Adrenal gland (tissue), 5 donors: Measurements from ENCODE around the gene TRIM63.

ENCODE experiments used
- POLR2A ChIP-seq, 2 donors: fragments of 450-650 bp; IDR thresholded peaks; one replicate each; pipeline ENCODE4 v1.6.1; 2017; ENCODE audit warnings: antibody characterized with exemption in 2 of 2, mild to moderate bottlenecking in 2 of 2, moderate library complexity in 1 of 2
- TF ChIP-seq, protein P1 (sequence below), 6 experiments: fragments of 450-650 bp in 4 of 6; fragments of 200-600 bp in 2 of 6; sonication (generic) in 1 of 6; IDR thresholded peaks; 1 replicate in 5 of 6; 2 replicates in 1 of 6; pipeline versions ENCODE4 v1.5.1 to v1.8.0; 2016 to 2021; ENCODE audit warnings: antibody characterized with exemption in 6 of 6, mild to moderate bottlenecking in 2 of 6, moderate library complexity in 1 of 6
- donor health status: DM: no; HTN: no; CAD: no.

DNA sequence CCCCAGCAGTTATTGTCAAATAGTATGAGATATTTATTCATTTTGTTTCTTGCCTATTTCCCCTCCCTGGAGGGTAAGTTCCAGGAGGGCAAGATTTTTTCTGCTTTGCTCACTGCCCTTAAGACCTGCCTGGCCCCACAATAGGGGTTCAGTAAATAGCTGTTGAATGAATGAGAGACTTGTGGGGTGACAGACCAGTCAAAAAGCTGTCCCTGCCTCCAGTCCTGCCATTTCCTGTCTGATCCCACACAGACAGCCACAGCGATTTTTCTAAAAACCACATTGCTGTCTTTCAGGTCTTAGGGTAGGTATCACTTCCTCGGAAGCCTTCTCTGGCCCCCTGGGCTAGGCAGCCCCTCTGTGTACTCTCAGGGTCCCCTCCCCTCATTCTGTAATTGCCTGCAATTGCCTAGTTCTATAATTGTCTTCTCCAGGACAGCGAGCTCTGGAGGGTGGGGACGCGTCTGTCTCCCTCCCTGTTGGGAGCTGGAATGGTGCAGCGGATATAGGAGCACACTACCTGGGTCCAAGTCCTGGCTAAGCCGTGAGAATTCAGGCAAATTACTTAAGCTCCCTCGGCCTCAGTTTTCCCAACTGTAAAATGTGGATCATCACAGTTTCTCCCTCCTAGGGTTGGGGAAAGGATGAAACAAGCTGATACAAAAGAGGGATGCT lies 47.7 kb downstream of the TRIM63 start:
- TF ChIP-seq, protein P1, sequence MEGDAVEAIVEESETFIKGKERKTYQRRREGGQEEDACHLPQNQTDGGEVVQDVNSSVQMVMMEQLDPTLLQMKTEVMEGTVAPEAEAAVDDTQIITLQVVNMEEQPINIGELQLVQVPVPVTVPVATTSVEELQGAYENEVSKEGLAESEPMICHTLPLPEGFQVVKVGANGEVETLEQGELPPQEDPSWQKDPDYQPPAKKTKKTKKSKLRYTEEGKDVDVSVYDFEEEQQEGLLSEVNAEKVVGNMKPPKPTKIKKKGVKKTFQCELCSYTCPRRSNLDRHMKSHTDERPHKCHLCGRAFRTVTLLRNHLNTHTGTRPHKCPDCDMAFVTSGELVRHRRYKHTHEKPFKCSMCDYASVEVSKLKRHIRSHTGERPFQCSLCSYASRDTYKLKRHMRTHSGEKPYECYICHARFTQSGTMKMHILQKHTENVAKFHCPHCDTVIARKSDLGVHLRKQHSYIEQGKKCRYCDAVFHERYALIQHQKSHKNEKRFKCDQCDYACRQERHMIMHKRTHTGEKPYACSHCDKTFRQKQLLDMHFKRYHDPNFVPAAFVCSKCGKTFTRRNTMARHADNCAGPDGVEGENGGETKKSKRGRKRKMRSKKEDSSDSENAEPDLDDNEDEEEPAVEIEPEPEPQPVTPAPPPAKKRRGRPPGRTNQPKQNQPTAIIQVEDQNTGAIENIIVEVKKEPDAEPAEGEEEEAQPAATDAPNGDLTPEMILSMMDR (IDR thresholded peaks at IDR 0.05), result no peak
- TF ChIP-seq POLR2A (IDR thresholded peaks at IDR 0.05), result no peak
